WERI-Rb-1 (cell line): Measurements from ENCODE around the gene ZNF492.

ENCODE experiments used
- DNase-seq: peaks from one replicate; pipeline ENCODE4 v3.0.0-alpha.2; 2020
- H3K27ac ChIP-seq: fragments of 250-450 bp; sonication (Bioruptor Pico); 2 replicates; pipeline ENCODE4 v1.5.1; 2020; ENCODE audit warnings: mild to moderate bottlenecking, moderate library complexity
- H3K27me3 ChIP-seq: fragments of 250-450 bp; sonication (Bioruptor Pico); 2 replicates; pipeline ENCODE4 v1.5.1; 2021; ENCODE audit warnings: mild to moderate bottlenecking, low read depth, moderate library complexity; ENCODE audit not compliant: insufficient read depth, severe bottlenecking
- H3K36me3 ChIP-seq: fragments of 250-450 bp; sonication (Bioruptor Pico); 2 replicates; pipeline ENCODE4 v1.5.1; 2020; ENCODE audit warnings: mild to moderate bottlenecking, moderate library complexity
- H3K4me3 ChIP-seq: 2 replicates; pipeline ENCODE4 v1.5.1; 2011; ENCODE audit warnings: low read depth, mild to moderate bottlenecking, control low read depth, low read length
- H3K9me3 ChIP-seq: fragments of 250-450 bp; sonication (Bioruptor Pico); 2 replicates; pipeline ENCODE4 v1.5.1; 2021; ENCODE audit warnings: mild to moderate bottlenecking, moderate library complexity; ENCODE audit not compliant: severe bottlenecking
- CTCF ChIP-seq: IDR thresholded peaks from 2 replicates; pipeline ENCODE4 v1.5.1; 2011; ENCODE audit warnings: low read depth, mild to moderate bottlenecking, control low read depth, inconsistent platforms, low read length

Gene ZNF492

GRCh38 chr19:22606954-22607652, 27.0 kb upstream of the ZNF492 start:
- no peak overlapping the region for H3K27ac ChIP-seq
- no peaks in the 10 kb centered on the region for H3K9me3 ChIP-seq
- no peak for TF ChIP-seq CTCF
- H3K4me3 ChIP-seq, result no peak overlapping the region
- H3K36me3 ChIP-seq, result no peaks in the 10 kb centered on the region
- peaks cover 63% of the 10 kb centered on the region for H3K27me3 ChIP-seq
- DNase-seq, result no peak

GRCh38 chr19:22607653-22608430, 26.3 kb upstream of the ZNF492 start:
- no peak for DNase-seq
- Histone ChIP-seq H3K27me3 (peaks cover 56% of the 10 kb centered on the region), H3K27ac (no peak overlapping the region), H3K4me3 (no peak overlapping the region), H3K9me3 (no peaks in the 10 kb centered on the region), H3K36me3 (no peaks in the 10 kb centered on the region)
- no peak for TF ChIP-seq CTCF

- no peak for DNase-seq
- no peaks in the 10 kb centered on the region for H3K9me3 ChIP-seq
- no peaks in the 10 kb centered on the region for H3K36me3 ChIP-seq
- no peak overlapping the region for H3K4me3 ChIP-seq
- no peak for TF ChIP-seq CTCF
- peaks cover 51% of the 10 kb centered on the region for H3K27me3 ChIP-seq
- no peak overlapping the region for H3K27ac ChIP-seq
Measured at GRCh38 chr19:22608441-22608840, 25.7 kb upstream of the ZNF492 start.

- no peaks in the 10 kb centered on the region for H3K36me3 ChIP-seq
- H3K27ac ChIP-seq, result no peak overlapping the region
- no peak overlapping the region for H3K4me3 ChIP-seq
- H3K27me3 ChIP-seq, result peaks cover 39% of the 10 kb centered on the region
- H3K9me3 ChIP-seq, result no peaks in the 10 kb centered on the region
- TF ChIP-seq CTCF, result no peak
- no peak for DNase-seq
Measured at GRCh38 chr19:22609630-22610029, 24.5 kb upstream of the ZNF492 start.

GRCh38 chr19:22610121-22610520, 24.0 kb upstream of the ZNF492 start:
- no peak overlapping the region for H3K27ac ChIP-seq
- DNase-seq, result no peak
- peaks cover 35% of the 10 kb centered on the region for H3K27me3 ChIP-seq
- no peak overlapping the region for H3K4me3 ChIP-seq
- H3K36me3 ChIP-seq, result no peaks in the 10 kb centered on the region
- H3K9me3 ChIP-seq, result no peaks in the 10 kb centered on the region
- no peak for TF ChIP-seq CTCF
